OCI-LY7 (cell line): ENCODE results near the gene STAM2.

Experiments used
- CTCF ChIP-seq: fragments of 200-600 bp; sonication (generic); conservative IDR thresholded peaks from 2 replicates; pipeline ENCODE4 v1.5.1; 2014; ENCODE audit warnings: mild to moderate bottlenecking, antibody characterized with exemption, low read length, moderate library complexity, mixed read lengths
- EZH2phosphoT487 ChIP-seq: fragments of 200-600 bp; sonication (generic); IDR thresholded peaks from 2 replicates; pipeline ENCODE4 v1.6.1; 2018; ENCODE audit warnings: low read depth, borderline replicate concordance, mild to moderate bottlenecking, mixed run types, antibody characterized with exemption, low read length, moderate library complexity, mixed read lengths

- TF ChIP-seq CTCF: no peak
- no peak for TF ChIP-seq EZH2phosphoT487
Measured at GRCh38 chr2:152083202-152083875, 92.2 kb downstream of the STAM2 start.
